ENCODE data around the gene SGMS1.
"Not testable (repeated sequence)": the region's sequence is repeated elsewhere in the genome, so short reads cannot be mapped to it uniquely, and the experiment has no call there.

Gene SGMS1

DNA sequence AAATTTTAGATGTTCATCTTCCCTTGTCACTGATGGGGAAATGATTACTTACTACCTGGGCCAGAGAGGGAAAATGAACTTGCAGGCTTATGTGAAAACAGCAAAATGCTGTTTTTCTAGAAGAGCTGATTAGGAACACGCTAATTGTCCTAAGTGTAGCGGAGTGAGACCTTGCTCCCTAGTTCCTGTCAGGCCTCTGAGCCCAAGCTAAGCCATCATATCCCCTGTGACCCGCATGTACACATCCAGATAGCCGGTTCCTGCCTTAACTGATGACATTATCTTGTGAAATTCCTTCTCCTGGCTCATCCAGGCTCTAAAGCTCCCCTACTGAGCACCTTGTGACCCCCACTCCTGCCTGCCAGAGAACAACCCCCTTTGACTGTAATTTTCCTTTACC lies 120.6 kb downstream of the SGMS1 start:
- DNase-seq, result not testable (repeated sequence)

- no peak for DNase-seq
These were observed 121.8 kb downstream of the SGMS1 start for GRCh38 chr10:50501924-50502452.

- no peak for DNase-seq
These were observed 122.3 kb downstream of the SGMS1 start for GRCh38 chr10:50501478-50501877.

DNA sequence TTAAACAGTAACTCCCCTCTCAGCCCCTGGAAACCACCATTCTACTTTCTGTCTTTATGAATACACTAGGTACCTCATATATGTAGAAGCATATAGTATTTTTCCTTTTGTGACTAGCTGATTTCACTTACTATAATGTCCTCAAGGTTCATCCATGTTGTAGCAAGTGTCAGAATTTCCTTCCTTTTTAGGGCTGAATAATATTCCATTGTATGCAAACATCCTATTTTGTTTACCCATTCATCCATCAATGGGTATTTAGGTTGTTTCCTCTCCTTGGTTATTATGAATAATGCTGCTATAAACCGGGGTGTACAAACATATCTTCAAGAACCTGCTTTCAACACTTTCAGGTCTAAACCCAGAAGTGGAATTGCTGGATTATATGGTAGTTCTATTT lies 125.3 kb downstream of the SGMS1 start:
- DNase-seq, result no peak

GRCh38 chr10:50497758-50498157 lies 126.0 kb downstream of the SGMS1 start:
- DNase-seq, result no peak

DNA sequence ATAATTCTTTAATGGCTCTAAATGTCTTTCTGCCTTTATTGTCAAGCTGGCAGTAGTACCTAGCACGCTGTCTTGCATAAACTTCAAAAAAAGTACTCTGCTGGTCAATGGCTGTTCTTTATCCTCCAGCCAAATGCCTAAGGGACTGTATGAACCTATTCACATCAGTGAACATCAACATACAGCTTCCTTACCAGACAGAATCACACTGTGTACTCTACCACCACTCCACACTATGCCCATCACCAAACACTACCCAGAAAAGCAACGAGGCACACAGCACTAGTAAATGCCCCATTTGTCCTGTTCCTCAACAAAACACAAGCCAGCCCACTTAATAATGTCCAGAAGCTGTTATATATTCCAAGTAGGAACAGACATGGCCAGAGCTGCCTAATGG lies 127.5 kb downstream of the SGMS1 start:
- no peak for DNase-seq

DNA sequence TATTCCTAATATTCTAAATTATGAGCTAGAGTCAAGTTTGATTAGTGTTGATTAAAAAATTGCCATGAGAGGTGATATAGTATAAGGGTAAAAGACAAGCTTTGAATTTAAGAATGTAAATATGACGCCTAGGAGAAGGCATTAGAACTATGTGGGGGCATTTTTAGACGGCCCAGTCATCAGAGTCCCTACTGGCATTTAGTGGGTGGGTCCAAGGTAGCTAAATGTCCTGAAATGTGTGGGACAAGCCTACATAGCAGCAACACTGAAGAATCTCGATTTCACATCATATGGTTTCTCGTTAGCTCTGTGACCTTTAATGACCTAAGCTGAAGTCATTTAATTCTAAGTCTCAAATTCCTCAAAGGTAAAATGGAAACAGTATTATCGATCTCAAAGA lies 133.5 kb downstream of the SGMS1 start:
- no peak for DNase-seq

DNA sequence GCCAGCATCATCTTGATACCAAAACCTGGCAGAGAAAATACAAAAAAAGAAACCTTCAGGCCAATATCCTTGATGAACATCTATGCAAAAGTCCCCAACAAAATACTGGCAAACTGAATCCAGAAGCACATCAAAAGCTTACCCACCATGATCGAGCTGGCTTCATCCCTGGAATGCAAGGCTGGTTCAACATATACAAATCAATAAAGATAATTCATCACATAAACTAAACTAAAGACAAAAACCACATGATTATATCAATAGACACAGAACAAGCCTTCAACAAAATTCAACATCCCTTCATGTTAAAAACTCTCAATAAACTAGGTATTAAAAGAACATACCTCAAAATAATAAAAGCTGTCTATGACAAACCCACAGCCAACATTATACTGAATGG lies 139.2 kb downstream of the SGMS1 start:
- not testable (repeated sequence) for DNase-seq

- no peak for DNase-seq
These were observed 143.4 kb downstream of the SGMS1 start for GRCh38 chr10:50480054-50481007.

DNA sequence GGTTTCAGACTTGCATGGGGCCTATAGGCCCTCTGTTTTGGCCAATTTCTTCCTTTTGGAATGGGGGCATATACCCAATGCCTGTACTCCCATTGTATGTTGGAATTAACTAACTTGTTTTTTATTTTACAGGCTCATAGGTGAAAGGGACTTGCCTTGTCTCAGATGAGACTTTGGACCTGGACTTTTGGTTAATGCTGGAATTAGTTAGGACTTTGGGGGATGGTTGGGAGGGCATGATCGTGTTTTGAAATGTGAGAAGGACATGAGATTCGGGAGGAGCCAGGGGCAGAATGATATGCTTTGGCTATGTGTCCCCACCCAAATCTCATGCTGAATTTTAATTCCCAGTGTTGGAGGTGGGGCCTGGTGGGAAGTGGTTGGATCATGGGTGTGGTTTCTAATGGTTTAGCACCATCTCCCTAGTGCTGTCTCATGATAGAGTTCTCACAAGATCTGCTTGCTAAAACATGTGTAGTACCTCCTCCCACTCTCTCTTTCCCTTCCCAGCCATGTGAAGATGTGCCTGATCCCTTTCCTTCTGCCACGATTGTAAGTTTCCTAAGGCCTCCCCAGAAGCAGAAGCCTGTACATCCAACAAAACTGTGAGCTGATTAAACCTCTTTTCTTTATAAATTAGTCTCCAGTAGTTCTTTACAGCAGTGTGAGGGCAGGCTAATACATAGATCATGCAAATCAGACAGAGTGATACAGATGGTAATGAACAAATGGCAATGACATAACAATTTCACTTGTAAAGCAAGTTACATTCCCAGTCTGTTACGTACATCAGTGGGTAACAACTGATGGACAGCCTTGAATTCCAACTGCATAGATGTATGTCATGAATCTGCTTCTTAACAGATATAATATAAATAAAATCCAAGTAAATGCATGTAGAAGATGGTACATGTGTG lies 146.2 kb downstream of the SGMS1 start:
- DNase-seq, result no peak

DNA sequence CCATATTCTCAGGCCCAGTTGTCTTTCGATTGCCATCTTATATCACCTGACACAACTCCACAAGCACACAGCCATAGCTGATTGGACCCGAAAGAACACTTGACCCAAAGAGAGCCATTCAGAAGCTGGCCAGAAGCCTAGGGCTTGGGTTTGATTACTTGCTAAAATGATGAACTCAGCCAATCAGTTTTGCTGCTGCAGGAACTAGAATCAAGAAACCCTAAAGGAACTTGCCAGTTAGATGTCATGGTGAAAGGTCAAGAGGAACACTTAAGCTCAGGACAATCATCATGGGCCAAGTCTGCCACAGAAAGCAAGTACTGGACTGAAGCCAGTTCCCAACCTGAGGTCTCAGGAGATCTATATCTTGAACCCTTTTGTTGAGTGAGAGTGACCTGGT lies 150.0 kb downstream of the SGMS1 start:
- no peak for DNase-seq

GRCh38 chr10:50472914-50473313 lies 150.8 kb downstream of the SGMS1 start:
- DNase-seq, result no peak

DNA sequence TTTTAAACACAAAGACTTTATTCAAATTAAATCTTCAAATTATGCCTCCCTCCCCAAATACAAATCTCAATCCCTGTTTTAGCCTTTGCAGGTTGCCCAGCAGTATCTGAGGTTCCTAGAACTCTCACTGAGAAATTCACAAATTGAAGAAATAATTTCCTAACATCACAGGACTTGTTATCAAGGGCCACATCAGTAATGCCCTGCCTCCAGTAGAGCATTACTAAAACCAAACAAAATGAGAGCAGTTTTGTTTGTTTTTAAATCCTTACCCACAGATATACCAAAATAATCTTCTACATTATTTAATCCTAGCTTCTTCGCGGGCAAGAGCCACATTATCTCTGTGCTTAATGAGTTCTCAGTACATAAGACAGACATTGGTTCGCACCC lies 152.2 kb downstream of the SGMS1 start:
- DNase-seq, result no peak

DNA sequence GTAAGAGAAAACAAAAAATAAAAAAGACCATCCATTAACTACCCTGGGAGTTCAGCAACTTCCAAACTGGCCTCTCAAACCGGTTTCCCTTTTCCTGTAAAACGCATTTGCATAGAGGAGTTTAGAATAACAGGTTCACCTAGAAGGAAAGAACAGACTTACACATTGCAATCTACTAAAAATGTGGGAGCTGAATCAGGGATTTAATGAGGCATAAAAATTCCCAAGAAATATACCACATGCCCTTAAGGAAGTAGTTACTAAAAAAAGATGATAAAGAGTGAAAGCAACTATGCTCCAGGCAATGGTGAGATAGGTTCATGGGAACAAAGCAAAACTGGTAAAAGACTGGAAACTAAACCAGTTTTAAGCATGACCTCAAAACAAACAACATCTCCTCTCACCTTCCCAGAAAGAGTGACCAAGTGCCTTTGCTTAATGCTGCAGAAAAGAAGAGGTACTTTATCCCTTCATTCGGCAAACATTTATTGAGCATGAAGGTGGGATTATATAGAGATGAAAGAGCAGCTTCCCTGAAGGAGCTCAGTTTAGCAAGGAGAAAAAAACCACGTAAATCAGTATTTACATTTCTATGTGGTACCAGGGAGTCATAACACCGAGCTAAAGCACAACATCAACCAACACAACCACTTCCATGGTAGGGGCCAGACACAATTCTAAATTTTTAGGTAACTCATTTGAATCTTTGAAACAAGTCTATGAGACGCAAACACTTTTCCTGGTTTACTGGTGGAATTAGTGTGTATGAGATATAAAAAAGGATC lies 152.8 kb downstream of the SGMS1 start:
- DNase-seq, result no peak

- no peak for DNase-seq
These were observed 153.4 kb downstream of the SGMS1 start for GRCh38 chr10:50470345-50470744.

DNA sequence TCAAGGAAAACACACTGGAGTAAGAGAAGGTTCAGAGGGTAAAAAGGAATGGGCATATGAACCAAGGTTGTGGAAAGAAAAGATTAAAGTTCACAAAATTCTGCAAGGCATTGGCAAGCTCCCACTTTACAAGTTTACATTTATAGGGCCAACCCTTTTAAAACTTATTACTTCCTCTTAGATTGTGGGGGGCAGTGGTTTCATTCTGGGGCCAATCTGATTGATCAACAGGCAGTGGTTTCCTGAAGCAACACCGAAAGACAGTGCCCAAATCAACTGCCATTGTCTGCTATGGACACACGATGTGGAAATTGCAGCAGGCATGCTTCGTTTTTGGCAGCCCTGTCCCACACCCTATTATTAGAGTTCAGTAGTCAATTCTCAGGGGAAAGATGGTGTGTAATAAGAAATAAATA lies 154.0 kb downstream of the SGMS1 start:
- no peak for DNase-seq

GRCh38 chr10:50469288-50469687 lies 154.5 kb downstream of the SGMS1 start:
- no peak for DNase-seq

DNA sequence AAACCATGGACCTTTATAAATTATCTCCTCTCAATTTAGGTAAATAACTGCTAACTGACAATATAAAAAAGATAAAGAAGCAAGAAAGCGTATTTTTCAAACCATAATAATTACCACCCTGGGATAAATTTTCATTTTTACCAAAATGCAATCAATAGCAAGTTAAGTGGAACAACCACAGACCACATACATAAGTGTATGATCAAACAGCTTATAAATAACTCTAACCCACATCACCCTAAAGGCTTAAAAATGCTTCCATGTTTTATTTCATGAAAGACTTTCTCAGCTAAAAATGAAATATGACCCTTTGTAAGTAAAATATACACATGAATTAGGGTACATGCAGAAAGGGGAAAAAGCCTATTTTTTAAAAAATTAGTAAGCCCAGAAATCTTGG lies 156.5 kb downstream of the SGMS1 start:
- DNase-seq, result no peak

- DNase-seq, result peak; percentile 46
These were observed 159.7 kb downstream of the SGMS1 start for GRCh38 chr10:50464004-50464409.

GRCh38 chr10:50461834-50462233 lies 161.9 kb downstream of the SGMS1 start:
- DNase-seq, result no peak

GRCh38 chr10:50461123-50461522 lies 162.6 kb downstream of the SGMS1 start:
- no peak for DNase-seq

GRCh38 chr10:50456719-50457118 lies 167.0 kb downstream of the SGMS1 start:
- DNase-seq, result no peak

GRCh38 chr10:50453940-50454339 lies 169.8 kb downstream of the SGMS1 start:
- no peak for DNase-seq

Measured in right forelimb (tissue), 1 donor.